HepG2 (cell line): ENCODE measurements around the gene CTSZ. TPM values are rescaled to one million over a fixed set of nuclear protein-coding genes. Genes with fewer than 3 reads are reported as not detected.

Experiments
- ETV5 ChIP-seq: IDR thresholded peaks from 2 replicates; pipeline ENCODE4 v1.6.1; 2018; ENCODE audit warnings: missing biosample characterization, missing genetic modification reagents, inconsistent platforms, borderline replicate concordance
- ETV6 ChIP-seq: sonication (generic); formaldehyde crosslinking; conservative IDR thresholded peaks from 2 replicates; pipeline ENCODE4 v1.4.0; 2020; ENCODE audit warnings: missing genetic modification reagents
- HDAC2 ChIP-seq: sonication (generic); formaldehyde crosslinking; IDR thresholded peaks from 2 replicates; pipeline ENCODE4 v1.4.0; 2020; ENCODE audit warnings: missing genetic modification reagents
- NFYC ChIP-seq: IDR thresholded peaks from 2 replicates; pipeline ENCODE4 v1.6.1; 2016; ENCODE audit warnings: missing genetic modification reagents, missing compliant biosample characterization
- NR1H2 ChIP-seq: sonication (generic); formaldehyde crosslinking; IDR thresholded peaks from 2 replicates; pipeline ENCODE4 v1.8.1; 2022; ENCODE audit warnings: low read depth, missing genetic modification reagents, borderline replicate concordance
- NR2F2 ChIP-seq: IDR thresholded peaks from 2 replicates; pipeline ENCODE4 v1.6.1; 2012; ENCODE audit warnings: low read depth, inconsistent platforms, borderline replicate concordance
- NRL ChIP-seq: sonication (generic); formaldehyde crosslinking; IDR thresholded peaks from 2 replicates; pipeline ENCODE4 v1.5.0; 2020; ENCODE audit warnings: missing genetic modification reagents, mild to moderate bottlenecking, moderate library complexity, borderline replicate concordance
- RCOR2 ChIP-seq: IDR thresholded peaks from 2 replicates; pipeline ENCODE4 v1.6.1; 2016; ENCODE audit warnings: missing biosample characterization, missing genetic modification reagents
- RFXANK ChIP-seq: IDR thresholded peaks from 2 replicates; pipeline ENCODE4 v1.6.1; 2016
- SP140L ChIP-seq: sonication (generic); formaldehyde crosslinking; IDR thresholded peaks from 2 replicates; pipeline ENCODE4 v1.4.0; 2020; ENCODE audit warnings: missing genetic modification reagents, borderline replicate concordance
- TBP ChIP-seq: sonication (generic); formaldehyde crosslinking; IDR thresholded peaks from 2 replicates; pipeline ENCODE4 v1.5.0; 2020; ENCODE audit warnings: missing genetic modification reagents
- YEATS4 ChIP-seq: sonication (generic); formaldehyde crosslinking; IDR thresholded peaks from 2 replicates; pipeline ENCODE4 v1.4.0; 2020; ENCODE audit warnings: missing genetic modification reagents, borderline replicate concordance
- YY1 ChIP-seq: IDR thresholded peaks from 2 replicates; pipeline ENCODE4 v1.6.1; 2011; ENCODE audit warnings: low read length, low read depth, moderate library complexity, mild to moderate bottlenecking; ENCODE audit not compliant: insufficient read depth, insufficient replicate concordance
- ZC3H13 ChIP-seq: sonication (generic); formaldehyde crosslinking; IDR thresholded peaks from 2 replicates; pipeline ENCODE4 v1.8.1; 2023; ENCODE audit warnings: mild to moderate bottlenecking, missing genetic modification reagents, moderate library complexity
- ZMAT3 ChIP-seq: sonication (generic); formaldehyde crosslinking; conservative IDR thresholded peaks from 2 replicates; pipeline ENCODE4 v1.7.0; 2021; ENCODE audit warnings: missing genetic modification reagents
- ZNF224 ChIP-seq: sonication (generic); formaldehyde crosslinking; IDR thresholded peaks from 2 replicates; pipeline ENCODE4 v1.5.0; 2020; ENCODE audit warnings: mild to moderate bottlenecking, missing genetic modification reagents
- ZNF549 ChIP-seq: sonication (generic); formaldehyde crosslinking; IDR thresholded peaks from 2 replicates; pipeline ENCODE4 v1.5.0; 2020; ENCODE audit warnings: missing genetic modification reagents
- ZSCAN9 ChIP-seq: IDR thresholded peaks from 2 replicates; pipeline ENCODE4 v1.6.1; 2016; ENCODE audit warnings: borderline replicate concordance
- polyA plus RNA-seq, 8 experiments: library from polyadenylated mRNA; depleted of rRNA in 3 of 8; stranded (reverse) in 7 of 8; unstranded in 1 of 8; fragments of >200 nt; fragmentation: Illumina TruSeq in 4 of 8; extraction: Trizol in 4 of 8; gene quantifications; 2 replicates each; pipeline versions ENCODE4 v1.2.1 to v1.2.3, GENCODE V29; 2011 to 2016; ENCODE audit warnings: low read depth in 4 of 8, missing spikeins in 1 of 8, mixed read lengths in 1 of 8; ENCODE audit not compliant: insufficient read depth in 1 of 8
- total RNA-seq, 5 experiments: library from RNA; depleted of rRNA; stranded (reverse); fragments of >200 nt; fragmentation: Illumina TruSeq; extraction: Trizol; gene quantifications; 2 replicates each; pipeline ENCODE4 v1.2.3, GENCODE V29; 2016; ENCODE audit warnings: low read depth in 1 of 5
- TF ChIP-seq, protein P1 (sequence below): sonication (generic); formaldehyde crosslinking; IDR thresholded peaks from 2 replicates; pipeline ENCODE4 v1.4.0; 2020; ENCODE audit warnings: missing genetic modification reagents
- TF ChIP-seq, protein P2 (sequence below): sonication (generic); formaldehyde crosslinking; IDR thresholded peaks from 2 replicates; pipeline ENCODE4 v1.4.0; 2020; ENCODE audit warnings: missing genetic modification reagents, borderline replicate concordance

The CTSZ gene
- total and polyA plus RNA-seq, 2 of the 13 experiments (the other 11 are each of a cell fraction or from before 2014, with no cell fraction given) = 0.33 TPM; not detected in 1

- TF ChIP-seq, protein P1, sequence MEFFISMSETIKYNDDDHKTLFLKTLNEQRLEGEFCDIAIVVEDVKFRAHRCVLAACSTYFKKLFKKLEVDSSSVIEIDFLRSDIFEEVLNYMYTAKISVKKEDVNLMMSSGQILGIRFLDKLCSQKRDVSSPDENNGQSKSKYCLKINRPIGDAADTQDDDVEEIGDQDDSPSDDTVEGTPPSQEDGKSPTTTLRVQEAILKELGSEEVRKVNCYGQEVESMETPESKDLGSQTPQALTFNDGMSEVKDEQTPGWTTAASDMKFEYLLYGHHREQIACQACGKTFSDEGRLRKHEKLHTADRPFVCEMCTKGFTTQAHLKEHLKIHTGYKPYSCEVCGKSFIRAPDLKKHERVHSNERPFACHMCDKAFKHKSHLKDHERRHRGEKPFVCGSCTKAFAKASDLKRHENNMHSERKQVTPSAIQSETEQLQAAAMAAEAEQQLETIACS (CRISPR knock-in tag) = peak; percentile 55; the same call in 1 of the 2 replicates
- peak; percentile 77 for TF ChIP-seq NRL (CRISPR knock-in tag)
- no peak for TF ChIP-seq ZNF549 (CRISPR knock-in tag)
- peak; percentile 69; the same call in 1 of the 2 replicates for TF ChIP-seq ZSCAN9 (CRISPR knock-in tag)
- peak; percentile 95 for TF ChIP-seq RCOR2 (CRISPR knock-in tag)
- no peak; the same call in 1 of the 2 replicates for TF ChIP-seq SP140L (CRISPR knock-in tag)
- peak; percentile 77; the same call in 1 of the 2 replicates for TF ChIP-seq ZMAT3 (CRISPR knock-in tag)
- TF ChIP-seq NFYC (CRISPR knock-in tag) = peak; percentile 34; the same call in 1 of the 2 replicates
- TF ChIP-seq ZC3H13 (CRISPR knock-in tag) = peak; percentile 85; the same call in 1 of the 2 replicates
- peak; percentile 91 for TF ChIP-seq ETV5 (CRISPR knock-in tag)
- peak; percentile 67; the same call in 1 of the 2 replicates for TF ChIP-seq RFXANK (CRISPR knock-in tag)
- no peak for TF ChIP-seq NR1H2 (CRISPR knock-in tag)
- TF ChIP-seq TBP (CRISPR knock-in tag) = no peak
- no peak for TF ChIP-seq ZNF224
- peak; percentile 100 for TF ChIP-seq HDAC2 (CRISPR knock-in tag)
- 0 out of 2 replicates have a peak, but pooled peaks have one; percentile 84 for TF ChIP-seq ETV6 (CRISPR knock-in tag)
- TF ChIP-seq, protein P2, sequence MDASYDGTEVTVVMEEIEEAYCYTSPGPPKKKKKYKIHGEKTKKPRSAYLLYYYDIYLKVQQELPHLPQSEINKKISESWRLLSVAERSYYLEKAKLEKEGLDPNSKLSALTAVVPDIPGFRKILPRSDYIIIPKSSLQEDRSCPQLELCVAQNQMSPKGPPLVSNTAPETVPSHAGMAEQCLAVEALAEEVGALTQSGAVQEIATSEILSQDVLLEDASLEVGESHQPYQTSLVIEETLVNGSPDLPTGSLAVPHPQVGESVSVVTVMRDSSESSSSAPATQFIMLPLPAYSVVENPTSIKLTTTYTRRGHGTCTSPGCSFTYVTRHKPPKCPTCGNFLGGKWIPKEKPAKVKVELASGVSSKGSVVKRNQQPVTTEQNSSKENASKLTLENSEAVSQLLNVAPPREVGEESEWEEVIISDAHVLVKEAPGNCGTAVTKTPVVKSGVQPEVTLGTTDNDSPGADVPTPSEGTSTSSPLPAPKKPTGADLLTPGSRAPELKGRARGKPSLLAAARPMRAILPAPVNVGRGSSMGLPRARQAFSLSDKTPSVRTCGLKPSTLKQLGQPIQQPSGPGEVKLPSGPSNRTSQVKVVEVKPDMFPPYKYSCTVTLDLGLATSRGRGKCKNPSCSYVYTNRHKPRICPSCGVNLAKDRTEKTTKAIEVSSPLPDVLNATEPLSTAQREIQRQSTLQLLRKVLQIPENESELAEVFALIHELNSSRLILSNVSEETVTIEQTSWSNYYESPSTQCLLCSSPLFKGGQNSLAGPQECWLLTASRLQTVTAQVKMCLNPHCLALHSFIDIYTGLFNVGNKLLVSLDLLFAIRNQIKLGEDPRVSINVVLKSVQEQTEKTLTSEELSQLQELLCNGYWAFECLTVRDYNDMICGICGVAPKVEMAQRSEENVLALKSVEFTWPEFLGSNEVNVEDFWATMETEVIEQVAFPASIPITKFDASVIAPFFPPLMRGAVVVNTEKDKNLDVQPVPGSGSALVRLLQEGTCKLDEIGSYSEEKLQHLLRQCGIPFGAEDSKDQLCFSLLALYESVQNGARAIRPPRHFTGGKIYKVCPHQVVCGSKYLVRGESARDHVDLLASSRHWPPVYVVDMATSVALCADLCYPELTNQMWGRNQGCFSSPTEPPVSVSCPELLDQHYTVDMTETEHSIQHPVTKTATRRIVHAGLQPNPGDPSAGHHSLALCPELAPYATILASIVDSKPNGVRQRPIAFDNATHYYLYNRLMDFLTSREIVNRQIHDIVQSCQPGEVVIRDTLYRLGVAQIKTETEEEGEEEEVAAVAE = peak; percentile 82; the same call in 1 of the 2 replicates
- peak; percentile 74; the same call in 1 of the 2 replicates for TF ChIP-seq NR2F2
- no peak for TF ChIP-seq YY1
- TF ChIP-seq YEATS4 (CRISPR knock-in tag) = peak; percentile 79; the same call in 1 of the 2 replicates
These were observed 9.0 kb upstream of the CTSZ start (continued) for GRCh38 chr20:59015812-59016711.
